Astrocyte of the spinal cord (primary cell): ENCODE measurements around the gene PBLD.
A peak's percentile ranks its signal among the peaks of the same experiment; 100 is the strongest.
"Not testable (repeated sequence)": the region's sequence is repeated elsewhere in the genome, so short reads cannot be mapped to it uniquely, and the experiment has no call there.

Experiments used
- DNase-seq: peaks from one replicate; pipeline ENCODE4 v3.0.0; 2011; ENCODE audit warnings: low read depth, low spot score
- H3K4me3 ChIP-seq: 2 replicates; pipeline ENCODE4 v1.5.1; 2011; ENCODE audit warnings: low read depth, mild to moderate bottlenecking, low read length, moderate library complexity
- CTCF ChIP-seq: IDR thresholded peaks from 2 replicates; pipeline ENCODE4 v1.5.1; 2012; ENCODE audit warnings: low read depth, mild to moderate bottlenecking, low read length, inconsistent platforms
- in situ Hi-C: cut with HindIII; loops from 2 replicates; pipeline ENCODE4 v1.10.0; 2017; ENCODE audit warnings: low sequenced_read_pairs

PBLD gene

GRCh38 chr10:68333058-68333395 is 299 bp upstream of the PBLD start:
- no peak for DNase-seq
- H3K4me3 ChIP-seq: peak overlapping the region; percentile 94
- no peak for TF ChIP-seq CTCF
- in situ Hi-C loops: no loop called here

- in situ Hi-C loops: no loop called here
- TF ChIP-seq CTCF: no peak
- peak within 1 kb of the TSS; percentile 94 for H3K4me3 ChIP-seq
- peak; percentile 98 for DNase-seq
These were observed 1.1 kb downstream of the PBLD start, which contains the start of gene HNRNPH3 for GRCh38 chr10:68331455-68332258. Gene HNRNPH3, plus strand, starts transcription at chr10:68332064. Its CDS starts 5,158 bp downstream, at chr10:68337222.

- DNase-seq: no peak
- peak overlapping the region; percentile 94 for H3K4me3 ChIP-seq
- no peak for TF ChIP-seq CTCF
- in situ Hi-C loops: no loop called here
These were observed 1.8 kb downstream of the PBLD start for GRCh38 chr10:68330852-68331454.

GRCh38 chr10:68329506-68329861 is 3.2 kb downstream of the PBLD start:
- H3K4me3 ChIP-seq: no peak overlapping the region
- no peak for TF ChIP-seq CTCF
- in situ Hi-C loops: no loop called here
- DNase-seq: no peak

- in situ Hi-C loops: no loop called here
- H3K4me3 ChIP-seq: no peak overlapping the region
- peak; percentile 75 for DNase-seq
- no peak for TF ChIP-seq CTCF
These were observed 4.6 kb downstream of the PBLD start for GRCh38 chr10:68327889-68328786.

- DNase-seq, in situ Hi-C loops, H3K4me3 ChIP-seq: not testable (repeated sequence)
These were observed 8.3 kb downstream of the PBLD start for GRCh38 chr10:68324396-68324795.
